T-helper 2 cell treated with Interferon-gamma antibody and Interleukin-4, amounts not matched to agents 100 ng/mL and 5 ng/mL, for 36 hours (primary cell): ENCODE data around the gene CLPX. TPM values are rescaled to one million over a fixed set of nuclear protein-coding genes. Genes with fewer than 3 reads are reported as not detected.
"Not testable (repeated sequence)": the region's sequence is repeated elsewhere in the genome, so short reads cannot be mapped to it uniquely, and the experiment has no call there.

ENCODE experiments used
- intact Hi-C: fragments of 100-400 bp; cut with micrococcal nuclease; formaldehyde crosslinking; loops from one replicate; pipeline ENCODE4 v1.15.1; 2023
- total RNA-seq: library from RNA; stranded (reverse); gene quantifications from 2 replicates; pipeline ENCODE4 v1.2.3, GENCODE V29; 2022

CLPX gene
- total RNA-seq, 1 donor from 2014 or later = 44.3 TPM

DNA sequence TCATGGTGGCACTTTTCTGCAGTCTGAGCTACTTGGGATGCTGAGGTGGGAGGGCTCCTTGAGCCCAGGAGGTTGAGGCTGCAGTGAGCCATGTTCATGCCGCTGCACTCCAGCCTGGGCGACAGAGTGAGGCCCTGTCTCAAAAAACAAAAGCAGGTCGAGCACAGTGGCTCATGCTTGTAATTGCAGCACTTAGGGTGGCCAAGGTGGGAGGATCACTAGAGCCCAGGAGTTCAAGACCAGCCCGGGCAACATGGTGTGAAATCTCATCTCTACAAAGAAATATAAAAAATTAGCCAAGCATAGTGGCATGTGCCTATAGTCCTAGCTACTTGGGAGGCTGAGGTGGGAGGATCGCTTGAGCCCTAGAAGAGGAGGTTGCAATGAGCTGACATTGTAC is 80.1 kb downstream of the CLPX start:
- intact Hi-C loops = no loop called here

DNA sequence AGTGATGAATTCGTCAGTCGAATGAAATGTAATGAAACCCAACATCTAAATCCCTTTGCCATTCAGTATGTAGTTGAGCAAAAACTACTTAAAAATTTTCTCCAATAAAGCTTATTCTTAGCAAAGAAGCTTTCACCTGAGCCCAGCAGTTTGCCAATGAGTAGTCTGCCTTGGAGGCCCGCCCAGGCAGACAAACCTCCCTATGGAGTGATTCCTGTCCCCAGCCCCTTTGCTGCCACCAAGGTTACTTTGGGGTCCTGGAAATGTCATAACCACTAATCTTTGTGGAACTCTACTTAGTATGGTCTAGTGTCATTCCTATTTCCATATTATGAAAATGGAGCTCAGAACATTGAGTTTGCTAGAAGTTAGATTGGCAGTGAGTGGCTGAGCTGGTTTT is 82.2 kb downstream of the CLPX start:
- intact Hi-C loops = no loop called here

- intact Hi-C loops = no loop called here
Observed at GRCh38 chr15:65101891-65102708, 83.0 kb downstream of the CLPX start.

- intact Hi-C loops = no loop called here
Observed at GRCh38 chr15:65101411-65101890, 83.7 kb downstream of the CLPX start.

DNA sequence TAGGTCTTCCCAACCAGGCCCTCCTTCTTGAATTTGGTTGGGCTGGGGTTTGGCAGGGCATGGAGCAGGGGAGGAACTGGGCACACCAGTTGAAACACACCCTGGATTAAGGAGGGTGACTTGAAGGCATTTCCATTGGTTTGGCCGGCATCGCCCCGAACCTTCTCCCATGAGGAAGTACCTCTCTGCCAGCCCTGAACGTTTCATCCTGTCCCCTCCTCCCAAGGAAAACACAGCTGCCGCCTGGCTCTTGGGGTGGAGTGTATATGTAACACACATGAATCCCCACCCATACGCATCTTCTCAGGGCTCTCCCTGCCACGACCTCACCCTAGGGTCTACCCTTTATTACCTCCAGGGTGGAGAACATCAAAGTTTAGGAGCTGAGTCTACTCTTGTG is 84.7 kb downstream of the CLPX start:
- intact Hi-C loops = no loop called here

- intact Hi-C loops = not testable (repeated sequence)
Observed at GRCh38 chr15:65099801-65100200, 85.3 kb downstream of the CLPX start.

DNA sequence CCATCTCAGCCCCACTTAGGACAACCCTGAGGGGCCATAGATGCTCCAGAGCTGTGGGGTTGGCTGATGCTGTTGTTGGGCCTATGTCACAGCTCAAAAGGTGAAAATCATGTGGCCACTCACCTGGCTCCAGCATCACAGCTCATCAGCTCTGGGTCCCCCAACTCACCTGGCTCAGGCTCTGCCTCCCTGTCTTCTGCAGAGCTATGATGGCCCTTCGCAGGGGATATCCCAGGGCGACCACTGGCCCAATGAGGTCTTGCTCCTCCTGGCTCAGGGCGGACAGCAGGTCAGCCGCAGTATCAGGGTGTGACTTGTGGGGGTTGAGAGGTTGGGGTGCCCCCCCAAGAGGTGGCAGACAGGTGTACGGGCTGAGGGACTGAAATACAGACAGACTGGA is 85.8 kb downstream of the CLPX start:
- intact Hi-C loops = no loop called here

Other genes with a start within 250 kb of the CLPX start
- 58.5 and 58.7 TPM in 2 replicates for gene SPG21, start 195.4 kb downstream of the CLPX start, total RNA-seq
- gene MTFMT, start 155.7 kb downstream of the CLPX start, total RNA-seq = 13.3 and 15.6 TPM in 2 replicates
- gene SLC51B, start 140.0 kb downstream of the CLPX start, total RNA-seq = not detected in 2 replicates
- not detected in 2 replicates for gene RASL12, start 117.4 kb downstream of the CLPX start, total RNA-seq
- not detected in 2 replicates for gene KBTBD13, start 108.6 kb downstream of the CLPX start, total RNA-seq
- 5.9 and 6.5 TPM in 2 replicates for gene UBAP1L, start 70.1 kb downstream of the CLPX start, total RNA-seq
- gene PDCD7, start 51.5 kb downstream of the CLPX start, total RNA-seq = 41.8 and 43.2 TPM in 2 replicates
- 0.07 TPM in 2 replicates for gene CILP, start 26.1 kb upstream of the CLPX start, total RNA-seq
- gene PARP16, start 101.5 kb upstream of the CLPX start, total RNA-seq = 14.7 and 15.2 TPM in 2 replicates
- gene RNU5A-1, start 110.7 kb upstream of the CLPX start, total RNA-seq = not detected in 2 replicates
- gene RNU5B-1, start 119.3 kb upstream of the CLPX start, total RNA-seq = not detected in 2 replicates
- gene IGDCC3, start 192.7 kb upstream of the CLPX start, total RNA-seq = not detected in 2 replicates
- gene IGDCC4, start 237.6 kb upstream of the CLPX start, total RNA-seq = 0.16 TPM in 1 of 2 replicates, not detected in the other